Type B pancreatic cell (in vitro differentiated cells): Measurements from ENCODE around the gene TEDC2. TPM values are rescaled to one million over a fixed set of nuclear protein-coding genes. Genes with fewer than 3 reads are reported as not detected.

Experiments used
- DNase-seq: peaks from one replicate; pipeline ENCODE4 v3.0.0; 2021; ENCODE audit warnings: mixed read lengths; ENCODE audit not compliant: unreplicated experiment; ENCODE audit errors: extremely low spot score
- H3K27ac Mint-ChIP-seq: 2 replicates; pipeline ENCODE4 v1.8.0; 2021; ENCODE audit warnings: mild to moderate bottlenecking, mixed read lengths
- H3K27me3 Mint-ChIP-seq: 2 replicates; pipeline ENCODE4 v1.8.0; 2021; ENCODE audit warnings: mixed read lengths
- H3K36me3 Mint-ChIP-seq: 2 replicates; pipeline ENCODE4 v1.8.0; 2021; ENCODE audit warnings: mixed read lengths
- H3K4me1 Mint-ChIP-seq: one replicate; pipeline ENCODE4 v1.8.0; 2021; ENCODE audit warnings: mixed read lengths; ENCODE audit not compliant: unreplicated experiment
- H3K4me3 Mint-ChIP-seq: 2 replicates; pipeline ENCODE4 v1.8.0; 2021; ENCODE audit warnings: mild to moderate bottlenecking, mixed read lengths
- H3K9me3 Mint-ChIP-seq: 2 replicates; pipeline ENCODE4 v1.8.0; 2021; ENCODE audit warnings: mixed read lengths
- total RNA-seq: library from RNA; stranded (reverse); gene quantifications from 2 replicates; pipeline ENCODE4 v1.2.1, GENCODE V29; 2021; ENCODE audit warnings: low replicate concordance
- TF ChIP-seq, protein P1 (sequence below): fragments of 200-600 bp; sonication (generic); conservative IDR thresholded peaks from 2 replicates; pipeline ENCODE4 v1.5.0; 2021; ENCODE audit warnings: antibody characterized with exemption, mild to moderate bottlenecking

Gene TEDC2
- total RNA-seq, 1 donor from 2014 or later, result 31.6 TPM

GRCh38 chr16:2498531-2499253 is 38.8 kb downstream of the TEDC2 start:
- Mint-ChIP-seq H3K27me3 (no peaks in the 10 kb centered on the region), H3K4me1 (peaks cover 11% of the 10 kb centered on the region), H3K9me3 (no peaks in the 10 kb centered on the region), H3K27ac (no peak overlapping the region), H3K36me3 (no peaks in the 10 kb centered on the region), H3K4me3 (no peak overlapping the region)
- DNase-seq, result no peak
- TF ChIP-seq, protein P1, sequence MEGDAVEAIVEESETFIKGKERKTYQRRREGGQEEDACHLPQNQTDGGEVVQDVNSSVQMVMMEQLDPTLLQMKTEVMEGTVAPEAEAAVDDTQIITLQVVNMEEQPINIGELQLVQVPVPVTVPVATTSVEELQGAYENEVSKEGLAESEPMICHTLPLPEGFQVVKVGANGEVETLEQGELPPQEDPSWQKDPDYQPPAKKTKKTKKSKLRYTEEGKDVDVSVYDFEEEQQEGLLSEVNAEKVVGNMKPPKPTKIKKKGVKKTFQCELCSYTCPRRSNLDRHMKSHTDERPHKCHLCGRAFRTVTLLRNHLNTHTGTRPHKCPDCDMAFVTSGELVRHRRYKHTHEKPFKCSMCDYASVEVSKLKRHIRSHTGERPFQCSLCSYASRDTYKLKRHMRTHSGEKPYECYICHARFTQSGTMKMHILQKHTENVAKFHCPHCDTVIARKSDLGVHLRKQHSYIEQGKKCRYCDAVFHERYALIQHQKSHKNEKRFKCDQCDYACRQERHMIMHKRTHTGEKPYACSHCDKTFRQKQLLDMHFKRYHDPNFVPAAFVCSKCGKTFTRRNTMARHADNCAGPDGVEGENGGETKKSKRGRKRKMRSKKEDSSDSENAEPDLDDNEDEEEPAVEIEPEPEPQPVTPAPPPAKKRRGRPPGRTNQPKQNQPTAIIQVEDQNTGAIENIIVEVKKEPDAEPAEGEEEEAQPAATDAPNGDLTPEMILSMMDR, result no peak

DNA sequence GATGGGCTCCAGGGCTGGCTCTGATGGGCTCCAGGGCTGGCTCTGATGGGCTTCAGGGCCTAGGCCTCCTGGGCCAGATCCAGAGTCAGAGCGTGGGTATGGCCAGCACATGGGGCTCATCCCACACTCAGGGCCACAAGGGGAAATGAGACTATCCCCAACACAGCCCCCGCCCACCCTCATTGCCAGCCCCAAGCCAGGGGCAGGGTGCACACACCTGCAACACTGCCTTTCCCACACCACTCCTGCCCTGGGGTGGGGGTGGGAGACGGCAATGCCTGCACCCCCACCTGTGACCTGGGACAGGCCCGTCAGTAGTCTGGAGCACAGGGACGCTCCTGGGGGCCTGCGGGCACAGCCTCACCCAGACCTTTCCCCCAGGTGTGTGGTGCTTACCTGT is 39.5 kb downstream of the TEDC2 start:
- Mint-ChIP-seq H3K4me3 (no peak overlapping the region), H3K4me1 (peaks cover 11% of the 10 kb centered on the region), H3K36me3 (no peaks in the 10 kb centered on the region), H3K27me3 (no peaks in the 10 kb centered on the region), H3K27ac (no peak overlapping the region), H3K9me3 (no peaks in the 10 kb centered on the region)
- DNase-seq, result no peak
- TF ChIP-seq, protein P1, result no peak

- no peaks in the 10 kb centered on the region for H3K36me3 Mint-ChIP-seq
- H3K4me3 Mint-ChIP-seq, result no peak overlapping the region
- no peak overlapping the region for H3K27ac Mint-ChIP-seq
- no peak for DNase-seq
- H3K9me3 Mint-ChIP-seq, result no peaks in the 10 kb centered on the region
- peaks cover 11% of the 10 kb centered on the region for H3K4me1 Mint-ChIP-seq
- no peaks in the 10 kb centered on the region for H3K27me3 Mint-ChIP-seq
- TF ChIP-seq, protein P1, result no peak
Observed at GRCh38 chr16:2499890-2500429, 40.1 kb downstream of the TEDC2 start.

DNA sequence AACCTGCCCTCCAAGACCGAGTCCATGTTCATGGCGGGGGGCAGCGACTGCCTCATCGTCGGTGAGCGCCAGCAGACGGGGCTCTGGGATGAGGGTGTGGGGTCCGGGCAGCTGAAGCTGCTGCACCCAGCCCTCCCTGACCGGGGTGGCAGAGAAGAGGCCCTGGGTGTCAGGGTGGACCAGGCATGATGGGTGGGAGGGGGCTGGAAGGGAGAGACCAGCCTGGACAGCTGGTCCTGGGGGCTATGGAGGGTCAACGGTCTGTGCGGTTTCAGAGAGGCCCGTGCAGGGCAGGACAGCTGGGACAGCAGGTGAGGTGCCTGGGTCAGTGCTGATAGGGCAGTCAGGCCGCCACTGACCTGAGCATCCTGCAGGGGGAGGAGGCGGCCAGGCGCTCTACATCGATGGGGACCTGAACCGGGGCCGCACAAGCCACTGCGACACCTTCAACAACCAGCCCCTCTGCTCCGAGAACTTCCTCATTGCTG is 40.6 kb downstream of the TEDC2 start:
- DNase-seq, result no peak
- H3K27me3 Mint-ChIP-seq, result no peaks in the 10 kb centered on the region
- no peaks in the 10 kb centered on the region for H3K9me3 Mint-ChIP-seq
- H3K36me3 Mint-ChIP-seq, result no peaks in the 10 kb centered on the region
- H3K27ac Mint-ChIP-seq, result no peak overlapping the region
- peaks cover 11% of the 10 kb centered on the region for H3K4me1 Mint-ChIP-seq
- TF ChIP-seq, protein P1, result no peak
- no peak overlapping the region for H3K4me3 Mint-ChIP-seq

- peak; percentile 89 for DNase-seq
- no peaks in the 10 kb centered on the region for H3K36me3 Mint-ChIP-seq
- no peak overlapping the region for H3K27ac Mint-ChIP-seq
- TF ChIP-seq, protein P1, result peak; percentile 100
- no peak overlapping the region for H3K4me3 Mint-ChIP-seq
- no peaks in the 10 kb centered on the region for H3K9me3 Mint-ChIP-seq
- no peaks in the 10 kb centered on the region for H3K27me3 Mint-ChIP-seq
- peaks cover 11% of the 10 kb centered on the region for H3K4me1 Mint-ChIP-seq
Observed at GRCh38 chr16:2500918-2501750, 41.2 kb downstream of the TEDC2 start.
